A549 (cell line): ENCODE data around the gene RGL1. TPM values are rescaled to one million over a fixed set of nuclear protein-coding genes. Genes with fewer than 3 reads are reported as not detected.
"Not testable (repeated sequence)": the region's sequence is repeated elsewhere in the genome, so short reads cannot be mapped to it uniquely, and the experiment has no call there.

Experiments
- ATAC-seq, 2 experiments: fragments of 200-7000 bp in 1 of 2; fragments of >200 bp in 1 of 2; cut with Nextera tagmentation in 1 of 2; cut with Tn5 transposase in 1 of 2; 3 replicates each; pipeline versions ENCODE4 v1.8.0 to v1.9.1; 2018 to 2020; ENCODE audit warnings: mild to moderate bottlenecking in 1 of 2, moderate library complexity in 1 of 2
- CTCF ChIA-PET: fragments of 300-600 bp; sonication (Branson Sonifier 250); formaldehyde crosslinking; extraction: SDS; loops from one replicate; lab custom pipeline; 2021; ENCODE audit warnings: antibody characterized with exemption, inconsistent platforms; lab: Yijun Ruan, JAX
- POLR2A ChIA-PET: fragments of 350-600 bp; formaldehyde crosslinking; extraction: SDS; loops from one replicate; lab custom pipeline; 2021; ENCODE audit warnings: antibody characterized with exemption, inconsistent platforms; lab: Yijun Ruan, JAX
- DNase-seq, 2 experiments: peaks; one replicate each; pipeline versions ENCODE4 v3.0.0 to v3.0.0-alpha.2; 2011 to 2016; ENCODE audit warnings: low read depth in 1 of 2, low spot score in 1 of 2
- FAIRE-seq: peaks from 2 replicates; lab custom pipeline; 2011; peaks lifted over from hg19 to GRCh38; lab: Jason Lieb, UNC
- H3K27ac ChIP-seq, 2 experiments: fragments of >200 bp; sonication (Bioruptor Twin); formaldehyde crosslinking; 3 replicates each; pipeline ENCODE4 v1.5.1; 2016 to 2017
- H3K4me1 ChIP-seq: fragments of >200 bp; sonication (Bioruptor Twin); formaldehyde crosslinking; 3 replicates; pipeline ENCODE4 v1.6.1; 2016
- H3K4me2 ChIP-seq: fragments of >200 bp; sonication (Bioruptor Twin); formaldehyde crosslinking; 3 replicates; pipeline ENCODE4 v1.6.1; 2016
- H3K4me3 ChIP-seq: fragments of >200 bp; sonication (Bioruptor Twin); formaldehyde crosslinking; 3 replicates; pipeline ENCODE4 v1.5.1; 2016
- H3K9me3 ChIP-seq: fragments of >200 bp; sonication (Bioruptor Twin); formaldehyde crosslinking; 3 replicates; pipeline ENCODE4 v1.6.1; 2016
- CBX8 ChIP-seq: fragments of 200-600 bp; sonication (generic); IDR thresholded peaks from 2 replicates; pipeline ENCODE4 v1.6.1; 2016
- ESRRA ChIP-seq: fragments of 150-350 bp; IDR thresholded peaks from 2 replicates; pipeline ENCODE4 v1.6.1; 2014; ENCODE audit warnings: mild to moderate bottlenecking, low read length, borderline replicate concordance
- HDAC2 ChIP-seq: fragments of 200-600 bp; sonication (generic); IDR thresholded peaks from 2 replicates; pipeline ENCODE4 v1.6.1; 2016
- HOXA7 ChIP-seq: fragments of 250-450 bp; sonication (Bioruptor Pico); IDR thresholded peaks from 2 replicates; pipeline ENCODE4 v1.5.0; 2020; ENCODE audit warnings: mild to moderate bottlenecking, moderate library complexity
- HOXB13 ChIP-seq: fragments of 250-450 bp; sonication (Bioruptor Pico); IDR thresholded peaks from 2 replicates; pipeline ENCODE4 v1.5.0; 2020; ENCODE audit warnings: low read depth, mild to moderate bottlenecking, moderate library complexity
- JUNB ChIP-seq: fragments of >200 bp; sonication (Bioruptor Twin); formaldehyde crosslinking; IDR thresholded peaks from 2 replicates; pipeline ENCODE4 v1.6.1; 2016
- MAFK ChIP-seq: fragments of 450-650 bp; IDR thresholded peaks from 2 replicates; pipeline ENCODE4 v1.6.1; 2014; ENCODE audit not compliant: partially characterized antibody
- MAZ ChIP-seq: fragments of 150-350 bp; IDR thresholded peaks from 2 replicates; pipeline ENCODE4 v1.6.1; 2014; ENCODE audit warnings: antibody characterized with exemption, low read depth, low read length, borderline replicate concordance
- PHF8 ChIP-seq: fragments of 200-600 bp; sonication (generic); IDR thresholded peaks from 2 replicates; pipeline ENCODE4 v1.6.1; 2016; ENCODE audit warnings: low read depth, mild to moderate bottlenecking, antibody characterized with exemption, moderate library complexity, borderline replicate concordance
- POLR2AphosphoS2 ChIP-seq: conservative IDR thresholded peaks from 2 replicates; pipeline ENCODE4 v1.6.1; 2012; ENCODE audit warnings: low read length, improper control_type of control experiment, inconsistent platforms
- RCOR1 ChIP-seq: fragments of 150-350 bp; IDR thresholded peaks from 2 replicates; pipeline ENCODE4 v1.6.1; 2014; ENCODE audit warnings: antibody characterized with exemption, low read length, low read depth
- SMC3 ChIP-seq: fragments of >200 bp; sonication (Bioruptor Twin); formaldehyde crosslinking; IDR thresholded peaks from 3 replicates; pipeline ENCODE4 v1.6.1; 2018; ENCODE audit warnings: inconsistent platforms
- ZNF302 ChIP-seq: fragments of 250-450 bp; sonication (Bioruptor Pico); IDR thresholded peaks from 2 replicates; pipeline ENCODE4 v1.9.0; 2021; ENCODE audit warnings: inconsistent platforms, mild to moderate bottlenecking, moderate library complexity
- WGBS: methylation state at CpG from one replicate; pipeline ENCODE4 v1.1.6; 2017; ENCODE audit errors: missing lambda C conversion rate; 5-methylcytosine and 5-hydroxymethylcytosine counted together
- polyA plus RNA-seq, 4 experiments: library from polyadenylated mRNA; depleted of rRNA in 3 of 4; stranded (reverse); fragments of >200 nt; fragmentation: RNase III in 1 of 4; extraction: RNeasy Plus Mini Kit Qiagen cat#74134 plus additional on column Dnase treatment in 1 of 4; gene quantifications; 2 replicates in 3 of 4; 3 replicates in 1 of 4; pipeline ENCODE4 v1.2.3, GENCODE V29; 2011 to 2017

The RGL1 gene
- polyA plus RNA-seq, 2 of the 4 experiments (the other 2 are of a cell fraction), result 1.0 to 3.8 TPM

DNA sequence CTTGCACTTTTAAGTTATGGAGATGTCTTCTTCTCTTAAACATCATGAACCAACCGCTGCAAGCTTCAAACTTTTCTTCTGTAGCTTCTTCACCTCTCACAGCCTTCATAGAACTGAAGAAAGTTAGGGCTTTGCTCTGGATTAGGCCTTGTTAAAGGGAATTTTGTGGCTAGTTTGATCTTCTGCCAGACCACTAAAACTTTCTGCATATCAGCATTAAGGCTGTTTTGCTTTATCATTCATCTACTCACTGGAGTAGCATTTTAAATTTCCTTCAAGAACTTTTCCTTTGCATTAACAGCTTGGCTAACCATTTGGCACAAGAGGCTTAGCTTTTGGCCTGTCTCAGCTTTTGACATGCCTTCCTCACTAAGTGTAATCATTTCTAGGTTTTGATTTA, 43.0 kb upstream of the RGL1 start:
- no peak for DNase-seq
- 0 out of 3 replicates have a peak, but pooled peaks cover 2% of the 10 kb centered on the region for H3K4me1 ChIP-seq
- no peak overlapping the region for H3K4me2 ChIP-seq
- WGBS, result 14% methylated on average over 1 of the region's 1 CpG
- peaks cover 9% of the 10 kb centered on the region; the same call in 2 of the 3 replicates for H3K9me3 ChIP-seq
- FAIRE-seq, result no peak
- ChIA-PET CTCF (no interaction called here), POLR2A (no interaction called here)
- no peak overlapping the region for H3K4me3 ChIP-seq
- no peak for ATAC-seq
- no peak overlapping the region for H3K27ac ChIP-seq
- TF ChIP-seq CBX8 (no peak), MAZ (no peak), MAFK (no peak)

DNA sequence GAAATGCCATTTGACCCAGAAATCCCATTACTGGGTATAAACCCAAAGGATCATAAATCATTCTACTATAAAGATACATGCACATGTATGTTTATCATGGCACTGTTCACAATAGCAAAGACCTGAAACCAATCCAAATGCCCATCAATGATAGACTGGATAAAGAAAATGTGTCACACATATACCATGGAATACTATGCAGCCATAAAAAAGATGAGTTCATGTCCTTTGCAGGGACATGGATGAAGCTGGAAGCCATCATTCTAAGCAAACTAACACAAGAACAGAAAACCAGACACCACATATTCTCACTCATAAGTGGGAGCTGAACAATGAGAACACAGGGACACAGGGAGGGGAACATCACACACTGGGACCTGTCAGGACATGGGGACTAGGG, 42.1 kb upstream of the RGL1 start:
- POLR2A ChIA-PET, H3K4me2 ChIP-seq, FAIRE-seq, ATAC-seq, H3K9me3 ChIP-seq, H3K27ac ChIP-seq, H3K4me3 ChIP-seq, CTCF ChIA-PET, H3K4me1 ChIP-seq, DNase-seq: not testable (repeated sequence)

DNA sequence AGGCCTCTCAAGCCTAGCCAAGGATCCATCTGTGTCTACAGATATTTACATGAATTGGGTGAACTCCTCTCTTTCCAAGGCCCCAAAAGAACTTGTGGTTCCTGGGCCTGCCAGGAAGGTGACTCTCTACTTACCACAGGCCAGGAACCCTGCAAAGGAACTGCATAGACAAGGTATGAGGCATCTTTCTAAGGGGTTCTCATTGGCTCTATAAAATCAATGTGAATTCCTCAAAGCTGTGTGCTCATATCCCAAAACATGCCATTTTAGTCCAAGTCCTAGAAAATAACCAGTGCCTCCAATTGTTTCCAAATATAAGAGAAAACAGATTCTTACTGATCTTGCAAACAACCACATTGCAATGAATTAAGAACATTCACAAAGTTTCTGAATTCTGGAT, 39.9 kb upstream of the RGL1 start:
- no peaks in the 10 kb centered on the region for H3K4me1 ChIP-seq
- H3K4me2 ChIP-seq, result no peak overlapping the region
- DNase-seq (no peak), FAIRE-seq (no peak), ATAC-seq (no peak)
- POLR2A ChIA-PET, result no interaction called here
- H3K27ac ChIP-seq, result no peak overlapping the region
- CTCF ChIA-PET, result interaction anchor here (1.0 kb wide), 2 partner anchors 19 to 151 kb away, joined by 3 to 4 read pairs; no protein-coding TSS in a partner anchor
- peaks cover 9% of the 10 kb centered on the region; the same call in 2 of the 3 replicates for H3K9me3 ChIP-seq
- TF ChIP-seq HDAC2, result no peak
- H3K4me3 ChIP-seq, result no peak overlapping the region

DNA sequence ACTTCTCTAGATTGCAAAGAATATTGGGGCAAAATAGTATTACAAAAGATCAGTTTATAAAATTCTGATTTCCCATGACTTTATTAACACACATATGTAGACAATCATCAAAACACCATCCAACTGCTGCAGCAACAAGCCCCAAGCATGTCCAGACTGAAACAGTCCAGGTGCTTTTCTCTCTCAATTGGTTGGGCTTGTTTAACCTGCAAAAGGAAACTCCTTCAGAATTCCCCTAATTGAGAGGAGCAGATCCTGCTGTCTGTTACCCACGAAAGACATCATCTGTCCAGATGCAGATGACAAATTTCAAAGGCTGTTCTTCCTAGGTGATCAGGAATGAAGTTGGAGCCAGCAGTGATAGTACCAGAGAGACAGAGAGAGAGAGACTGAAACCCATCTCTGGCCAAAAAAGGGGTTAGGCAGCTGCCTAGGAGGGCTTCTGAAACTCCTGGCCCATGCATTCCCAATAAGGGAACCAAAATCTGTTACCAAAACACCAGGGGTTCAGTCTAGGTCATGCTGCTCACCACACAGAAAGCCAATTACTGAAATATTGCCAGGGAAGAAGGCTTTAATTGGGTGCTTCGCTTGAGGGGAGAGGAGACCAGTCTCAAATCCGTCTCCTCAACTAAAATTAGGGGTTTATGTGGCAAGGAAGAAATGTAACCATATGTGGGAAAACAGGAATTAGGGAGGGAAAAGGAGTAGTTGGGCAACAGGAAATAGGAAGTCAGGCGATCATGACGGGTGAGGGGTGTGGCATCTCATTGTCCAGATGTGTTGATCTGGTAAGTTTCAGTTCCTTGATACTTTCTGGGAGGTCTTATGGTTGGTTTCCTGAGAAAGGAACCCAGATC, 34.7 kb upstream of the RGL1 start:
- DNase-seq, result no peak
- Histone ChIP-seq H3K4me1 (no peaks in the 10 kb centered on the region), H3K4me2 (no peak overlapping the region), H3K9me3 (peaks cover 7% of the 10 kb centered on the region; the same call in 1 of the 3 replicates), H3K27ac (no peak overlapping the region), H3K4me3 (no peak overlapping the region)
- no peak for FAIRE-seq
- 62% methylated on average over 5 of the region's 5 CpGs for whole genome bisulfite sequencing
- CTCF ChIA-PET, result interaction anchor here (1.5 kb wide), 1 partner anchor 12 kb away, joined by 6 read pairs; no protein-coding TSS in a partner anchor
- no peak for ATAC-seq
- TF ChIP-seq SMC3 (no peak), ESRRA (no peak), HDAC2 (no peak)
- POLR2A ChIA-PET, result no interaction called here

DNA sequence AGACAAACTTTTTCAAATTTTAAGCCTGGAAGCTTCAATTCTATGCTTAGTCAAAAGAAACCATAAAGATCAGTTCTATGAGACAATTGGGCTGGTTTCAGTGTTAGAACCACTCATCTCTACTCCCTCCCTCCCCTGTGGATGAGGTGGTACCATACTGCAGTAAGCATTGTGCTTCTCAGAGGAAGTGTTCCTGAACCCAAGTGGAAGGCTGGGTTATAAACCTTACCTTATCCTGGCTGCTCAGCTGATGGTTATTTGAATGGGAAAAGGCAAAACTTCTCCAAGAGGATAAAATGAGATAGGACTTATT, 34.1 kb upstream of the RGL1 start:
- ChIA-PET POLR2A (no interaction called here), CTCF (no interaction called here)
- ATAC-seq, result no peak
- DNase-seq, result no peak
- TF ChIP-seq ZNF302, result no peak
- TF ChIP-seq PHF8, result no peak
- TF ChIP-seq HOXB13 (CRISPR knock-in tag), result no peak
- TF ChIP-seq JUNB, result no peak
- no peak for TF ChIP-seq HOXA7 (CRISPR knock-in tag)
- no peak for TF ChIP-seq RCOR1
- TF ChIP-seq POLR2AphosphoS2, result no peak
- no peaks in the 10 kb centered on the region for H3K4me1 ChIP-seq
- H3K9me3 ChIP-seq, result peaks cover 12% of the 10 kb centered on the region; the same call in 1 of the 3 replicates
- H3K27ac ChIP-seq, result no peak overlapping the region
- no peak for FAIRE-seq
- H3K4me3 ChIP-seq, result no peak overlapping the region
- H3K4me2 ChIP-seq, result no peak overlapping the region
